GM18951 (cell line): ENCODE measurements around the gene GFM1.

Experiments
- POLR2A ChIP-seq: IDR thresholded peaks from 4 replicates; pipeline ENCODE4 v1.6.1; 2011; ENCODE audit warnings: mild to moderate bottlenecking; ENCODE audit not compliant: insufficient read length, insufficient read depth; ENCODE audit errors: extremely low read depth
- in situ Hi-C: fragments of 300-500 bp; cut with MboI; formaldehyde crosslinking; loops from one replicate; pipeline ENCODE4 v1.12.0; 2022; ENCODE audit warnings: low sequenced_read_pairs, mixed read lengths, inconsistent platforms; ENCODE audit not compliant: unreplicated experiment

Gene GFM1

GRCh38 chr3:158696618-158697017, 52.3 kb downstream of the GFM1 start:
- in situ Hi-C loops: no loop called here
- no peak for TF ChIP-seq POLR2A

- no peak for TF ChIP-seq POLR2A
- in situ Hi-C loops: no loop called here
Observed at GRCh38 chr3:158700559-158700958, 56.2 kb downstream of the GFM1 start.

DNA sequence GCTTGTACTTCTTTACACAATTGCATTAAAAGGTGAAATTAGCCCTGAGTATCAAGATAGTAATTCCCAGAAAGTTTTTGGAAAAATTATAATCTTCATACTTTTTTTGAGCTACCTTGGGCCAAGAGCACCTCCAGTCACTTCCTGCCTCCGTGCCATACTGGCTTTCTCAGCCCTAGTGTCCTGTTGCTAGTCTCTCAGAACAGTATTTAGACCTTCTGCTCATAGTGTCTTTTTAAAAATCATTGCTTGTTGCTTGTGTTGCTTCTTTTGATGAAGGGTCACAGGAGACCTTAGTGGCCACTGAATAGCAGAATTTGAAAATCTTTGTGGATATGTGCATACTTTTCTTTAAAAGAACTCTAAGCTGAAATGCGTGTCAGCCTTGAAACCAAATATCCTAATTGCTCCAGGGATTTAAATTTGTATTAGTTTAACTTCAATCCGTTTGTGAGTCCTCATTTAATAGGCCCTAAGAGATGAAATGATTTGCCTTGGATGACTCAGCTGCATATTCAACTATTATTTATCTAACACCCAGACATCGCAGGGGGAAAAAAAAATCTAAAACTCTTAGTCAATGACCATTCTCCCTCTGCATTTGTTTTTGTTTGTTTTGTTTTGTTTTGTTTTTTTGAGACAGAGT, 57.2 kb downstream of the GFM1 start:
- TF ChIP-seq POLR2A: no peak
- in situ Hi-C loops: no loop called here

- no peak for TF ChIP-seq POLR2A
- in situ Hi-C loops: no loop called here
Observed at GRCh38 chr3:158702815-158703481, 58.6 kb downstream of the GFM1 start.

- TF ChIP-seq POLR2A: no peak
- in situ Hi-C loops: no loop called here
Observed at GRCh38 chr3:158703566-158703965, 59.2 kb downstream of the GFM1 start.

GRCh38 chr3:158709666-158710083, 65.3 kb downstream of the GFM1 start:
- in situ Hi-C loops: no loop called here
- TF ChIP-seq POLR2A: no peak

DNA sequence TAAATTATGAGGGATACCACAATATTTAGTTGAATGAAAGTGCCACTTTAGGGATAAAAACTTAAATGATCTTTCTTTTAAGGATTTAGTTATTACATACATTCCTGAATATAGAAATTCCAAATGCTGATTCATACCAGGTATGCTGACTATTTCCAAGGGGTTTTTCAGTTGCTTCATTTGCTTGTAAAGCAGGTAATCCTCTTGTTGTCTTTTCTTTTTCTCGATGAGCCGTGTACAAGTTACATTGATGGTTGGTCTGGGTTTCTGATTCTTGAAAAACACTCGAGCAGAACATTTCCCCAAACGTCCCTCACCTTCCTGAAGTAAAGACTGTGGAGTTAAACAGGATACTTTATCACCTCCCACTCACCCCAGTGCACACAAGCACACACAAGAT, 66.3 kb downstream of the GFM1 start:
- TF ChIP-seq POLR2A: no peak
- in situ Hi-C loops: no loop called here

GRCh38 chr3:158711886-158712285, 67.6 kb downstream of the GFM1 start:
- no peak for TF ChIP-seq POLR2A
- in situ Hi-C loops: no loop called here

DNA sequence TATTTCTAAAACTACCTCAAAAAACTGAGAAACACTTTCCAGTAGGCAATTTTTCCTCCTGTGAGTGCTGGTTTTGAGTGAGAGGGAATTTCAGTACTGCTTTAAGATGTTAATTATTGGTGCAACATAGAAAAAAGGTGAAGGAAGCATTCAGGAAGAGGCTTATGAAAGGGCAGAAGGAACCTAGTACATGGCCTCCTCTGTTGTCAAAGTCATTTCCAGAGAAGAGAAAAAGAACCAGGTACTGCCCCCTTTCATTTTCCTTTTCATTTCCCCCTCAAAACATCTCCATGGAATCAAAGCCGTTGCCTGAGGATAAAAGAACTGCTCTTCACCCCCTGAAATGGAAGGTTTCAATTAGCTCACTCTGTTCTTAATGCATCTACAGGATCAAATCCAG, 68.1 kb downstream of the GFM1 start:
- no peak for TF ChIP-seq POLR2A
- in situ Hi-C loops: no loop called here

DNA sequence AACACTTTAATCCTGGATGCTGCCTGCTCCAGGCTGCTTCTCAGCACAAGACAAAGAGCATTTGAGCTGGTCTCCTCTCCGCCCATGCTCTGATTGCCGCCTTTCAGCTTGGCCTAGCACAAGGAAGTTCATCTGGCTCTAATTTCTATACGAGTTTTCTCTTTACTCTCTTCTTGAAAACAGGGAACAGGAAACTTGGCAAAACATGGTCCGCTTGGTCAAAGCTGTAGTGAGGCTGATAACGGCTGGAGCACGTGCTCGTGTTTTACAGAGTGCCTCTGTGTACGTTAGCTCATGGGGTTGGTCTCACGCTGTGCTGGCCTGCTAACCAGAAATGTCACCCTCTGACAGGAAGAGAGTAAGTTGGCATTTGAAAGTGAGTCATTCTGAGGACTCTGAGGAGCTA, 68.8 kb downstream of the GFM1 start:
- in situ Hi-C loops: no loop called here
- no peak for TF ChIP-seq POLR2A

DNA sequence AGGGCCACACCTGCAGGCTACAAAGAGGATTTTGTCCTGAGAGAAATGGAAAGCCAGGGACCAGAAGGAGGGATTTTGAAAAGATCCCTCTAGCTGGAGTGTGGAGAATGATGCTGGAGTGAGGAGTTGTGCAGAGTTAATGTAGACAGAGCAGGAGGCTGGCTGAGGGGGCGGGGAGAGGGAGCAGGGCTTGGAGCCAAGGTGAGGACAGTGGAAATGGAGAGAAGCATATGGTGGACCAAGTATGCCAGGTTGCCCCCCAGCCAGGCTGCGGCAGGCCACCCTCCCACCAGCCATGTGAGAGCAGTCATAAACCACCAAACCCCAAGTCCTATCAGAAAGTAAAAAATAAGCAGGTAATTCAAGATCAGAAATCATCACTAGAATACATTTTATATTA, 73.2 kb downstream of the GFM1 start:
- in situ Hi-C loops: no loop called here
- no peak for TF ChIP-seq POLR2A

DNA sequence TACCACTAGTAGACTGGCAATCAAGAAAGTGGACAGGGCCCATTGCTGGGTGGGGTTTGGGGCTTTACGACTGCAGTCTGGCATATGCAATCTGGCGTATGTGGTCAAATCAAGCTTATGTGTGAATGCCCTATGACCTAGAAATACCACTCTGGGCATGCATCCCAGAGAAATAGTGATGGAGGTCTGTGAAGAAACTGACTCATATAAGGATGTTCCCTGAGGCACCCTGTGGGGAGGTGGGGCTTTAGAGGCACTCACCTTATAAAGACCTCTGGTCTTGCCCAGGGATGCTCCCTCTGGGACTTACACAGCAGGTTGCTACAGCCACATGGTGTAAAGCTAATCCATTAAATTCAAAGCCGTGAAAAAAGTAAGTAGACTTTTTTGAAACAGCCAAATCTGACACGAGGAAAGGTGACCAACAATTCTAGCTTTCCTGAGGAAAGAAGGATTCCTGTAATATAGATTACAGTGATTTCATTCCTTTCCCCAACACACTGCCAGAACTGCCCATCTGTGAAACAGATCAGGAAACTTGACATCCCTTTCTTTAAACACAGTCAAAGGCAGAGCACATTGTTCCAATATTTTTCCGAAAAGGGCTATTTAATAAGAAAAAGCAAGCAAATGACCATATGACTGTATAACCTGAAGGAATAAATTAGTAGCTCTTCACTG, 74.3 kb downstream of the GFM1 start:
- no peak for TF ChIP-seq POLR2A
- in situ Hi-C loops: no loop called here

DNA sequence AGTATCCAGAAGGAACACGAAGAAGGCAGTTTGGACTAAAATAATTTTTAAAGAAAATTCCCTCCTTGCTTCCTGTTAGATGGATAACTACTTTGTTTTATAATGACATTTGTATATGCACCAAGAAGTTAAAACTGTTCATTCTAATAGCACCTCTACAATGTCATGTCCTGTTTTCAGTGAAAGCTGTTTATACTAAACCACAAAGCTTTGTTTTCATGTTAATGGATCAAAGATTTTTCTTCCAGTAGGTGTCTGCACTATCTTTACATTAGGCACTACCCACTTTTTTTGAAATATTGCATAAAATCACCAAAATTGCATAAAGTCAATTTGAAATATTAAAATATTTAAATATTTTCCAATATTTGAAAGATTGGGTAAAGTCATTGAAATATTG, 77.8 kb downstream of the GFM1 start:
- in situ Hi-C loops: no loop called here
- no peak for TF ChIP-seq POLR2A

DNA sequence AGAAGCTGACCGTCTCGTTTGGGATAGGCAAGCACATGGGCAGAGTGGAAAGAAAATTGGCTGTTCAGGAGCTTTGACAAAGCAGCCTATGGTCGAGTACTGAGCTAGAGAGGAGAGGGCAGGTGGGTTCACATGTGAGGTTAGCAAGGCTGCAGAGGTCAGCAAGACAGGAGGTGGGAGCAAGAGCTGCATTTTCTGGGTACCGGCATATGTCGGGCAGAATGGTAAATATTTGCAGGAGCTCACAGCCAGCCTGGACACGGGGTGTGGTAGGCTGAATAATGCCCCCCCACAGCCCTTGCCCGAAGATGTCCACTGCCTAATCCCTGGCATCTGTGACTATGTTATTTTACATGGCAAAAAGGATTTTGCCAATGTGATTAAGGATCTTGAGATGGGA, 79.7 kb downstream of the GFM1 start:
- in situ Hi-C loops: no loop called here
- TF ChIP-seq POLR2A: no peak
